ENCODE measurements around the gene KPNA6. TPM values are rescaled to one million over a fixed set of nuclear protein-coding genes. Genes with fewer than 3 reads are reported as not detected.
A peak's percentile ranks its signal among the peaks of the same experiment; 100 is the strongest.

The KPNA6 gene
- total RNA-seq, 2 experiments from 2014 or later: 59.6 to 82.8 TPM

DNA sequence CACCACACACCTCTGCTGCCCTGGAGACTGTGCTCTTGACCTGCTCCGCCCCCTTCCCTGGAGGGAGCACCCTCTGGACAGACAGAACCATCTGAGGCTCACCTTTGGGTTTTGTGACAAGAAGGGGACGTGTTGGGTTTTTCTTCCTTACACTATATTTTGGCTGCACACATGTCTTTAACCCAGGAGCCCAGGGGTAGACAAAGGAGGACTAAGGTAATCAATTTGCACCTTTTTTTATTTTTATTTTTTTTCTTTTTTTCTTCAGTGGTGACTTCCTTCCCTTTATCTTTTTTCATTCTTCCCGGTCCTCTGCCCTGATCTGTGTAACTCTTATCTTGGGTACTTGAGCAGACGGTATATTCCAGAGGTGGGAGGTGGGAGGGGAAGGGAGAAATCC is 63.1 kb downstream of the KPNA6 start:
- peaks cover 37% of the 10 kb centered on the region for H3K36me3 Mint-ChIP-seq
- no peaks in the 10 kb centered on the region for H3K9me3 Mint-ChIP-seq (ENCODE audit: low read depth)
- no peak for ATAC-seq
- no peaks in the 10 kb centered on the region for H3K27me3 Mint-ChIP-seq
- DNase-seq: no peak
- no peak overlapping the region for H3K4me3 Mint-ChIP-seq
- H3K4me1 Mint-ChIP-seq: peaks cover 13% of the 10 kb centered on the region
- H3K27ac Mint-ChIP-seq: no peak overlapping the region
- CTCF ChIA-PET: no interaction called here

DNA sequence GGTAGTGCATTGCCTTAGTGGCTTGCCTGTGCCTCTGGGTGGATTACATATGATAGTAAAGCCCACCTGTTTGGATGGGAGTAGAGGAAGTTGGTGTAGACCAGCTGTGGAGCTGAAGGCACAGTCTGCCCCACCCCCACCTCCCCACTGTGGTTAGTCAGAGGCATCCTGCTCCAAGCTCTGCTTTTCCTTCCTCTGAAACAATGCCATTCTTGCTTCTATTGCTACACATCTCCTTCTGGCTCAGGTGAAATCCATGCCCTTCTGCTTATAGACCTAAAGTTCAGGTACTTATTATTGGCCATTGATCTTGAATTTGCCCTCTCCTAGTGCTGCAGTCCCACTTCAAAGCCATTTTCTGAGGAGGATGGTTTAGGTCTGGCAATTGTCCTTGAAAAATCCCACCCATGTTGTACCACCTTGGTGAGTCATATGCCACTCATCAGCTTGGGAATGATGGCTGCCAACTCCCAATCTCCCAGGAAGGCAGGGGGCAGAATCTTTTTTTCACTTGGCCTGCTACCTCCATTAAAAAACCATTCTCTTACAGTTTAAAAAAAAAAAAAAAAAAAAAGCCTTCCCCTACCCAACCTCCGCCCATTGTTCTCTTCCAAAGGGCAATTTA is 64.9 kb downstream of the KPNA6 start:
- H3K9me3 Mint-ChIP-seq (ENCODE audit: low read depth): no peaks in the 10 kb centered on the region
- ATAC-seq: no peak
- peaks cover 13% of the 10 kb centered on the region for H3K4me1 Mint-ChIP-seq

GRCh38 chr1:32178380-32179192 is 70.7 kb downstream of the KPNA6 start:
- Mint-ChIP-seq H3K4me1 (peaks cover 30% of the 10 kb centered on the region), H3K27me3 (no peaks in the 10 kb centered on the region), H3K9me3 (ENCODE audit: low read depth) (no peaks in the 10 kb centered on the region), H3K27ac (peak overlapping the region; percentile 98), H3K4me3 (peak overlapping the region; percentile 81), H3K36me3 (peaks cover 32% of the 10 kb centered on the region)
- ATAC-seq (no peak), DNase-seq (no peak)
- CTCF ChIA-PET: interaction anchor here (0.7 to 3.5 kb wide), 8 partner anchors 16 to 287 kb away, joined by 3 to 18 read pairs (median 10); partner anchors contain the start of genes CCDC28B, HDAC1, KPNA6 and TMEM39B

More for the DNA sequence above, 64.9 kb downstream of the KPNA6 start:
- CTCF ChIA-PET: interaction anchor here (0.6 to 1.3 kb wide), 4 partner anchors 16 to 63 kb away, joined by 3 read pairs; no protein-coding TSS in a partner anchor
- no peak overlapping the region for H3K27ac Mint-ChIP-seq
- H3K4me3 Mint-ChIP-seq: no peak overlapping the region
- H3K27me3 Mint-ChIP-seq: no peaks in the 10 kb centered on the region
- no peak for DNase-seq
- H3K36me3 Mint-ChIP-seq: peaks cover 33% of the 10 kb centered on the region

DNA sequence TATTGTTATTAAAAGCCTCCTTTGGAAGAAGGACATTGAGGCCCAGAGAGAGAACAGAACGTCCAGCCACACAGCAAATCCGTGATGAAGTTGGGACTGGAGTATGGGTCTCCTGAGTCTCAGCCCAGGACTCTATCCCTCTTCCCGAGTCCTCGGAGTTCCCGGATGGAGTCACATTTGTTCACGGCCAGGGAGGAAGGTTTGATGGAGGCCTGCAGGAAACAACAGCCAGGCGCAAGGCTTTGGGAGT is 71.3 kb downstream of the KPNA6 start:
- CTCF ChIA-PET: interaction anchor here (0.7 to 3.5 kb wide), 9 partner anchors 15 to 287 kb away, joined by 3 to 18 read pairs (median 8); partner anchors contain the start of genes CCDC28B, HDAC1, KPNA6 and LCK
- Mint-ChIP-seq H3K27me3 (no peaks in the 10 kb centered on the region), H3K4me1 (peaks cover 36% of the 10 kb centered on the region), H3K36me3 (peaks cover 37% of the 10 kb centered on the region), H3K9me3 (ENCODE audit: low read depth) (no peaks in the 10 kb centered on the region), H3K4me3 (peak overlapping the region; percentile 81), H3K27ac (peak overlapping the region; percentile 98)
- no peak for DNase-seq
- ATAC-seq: no peak

DNA sequence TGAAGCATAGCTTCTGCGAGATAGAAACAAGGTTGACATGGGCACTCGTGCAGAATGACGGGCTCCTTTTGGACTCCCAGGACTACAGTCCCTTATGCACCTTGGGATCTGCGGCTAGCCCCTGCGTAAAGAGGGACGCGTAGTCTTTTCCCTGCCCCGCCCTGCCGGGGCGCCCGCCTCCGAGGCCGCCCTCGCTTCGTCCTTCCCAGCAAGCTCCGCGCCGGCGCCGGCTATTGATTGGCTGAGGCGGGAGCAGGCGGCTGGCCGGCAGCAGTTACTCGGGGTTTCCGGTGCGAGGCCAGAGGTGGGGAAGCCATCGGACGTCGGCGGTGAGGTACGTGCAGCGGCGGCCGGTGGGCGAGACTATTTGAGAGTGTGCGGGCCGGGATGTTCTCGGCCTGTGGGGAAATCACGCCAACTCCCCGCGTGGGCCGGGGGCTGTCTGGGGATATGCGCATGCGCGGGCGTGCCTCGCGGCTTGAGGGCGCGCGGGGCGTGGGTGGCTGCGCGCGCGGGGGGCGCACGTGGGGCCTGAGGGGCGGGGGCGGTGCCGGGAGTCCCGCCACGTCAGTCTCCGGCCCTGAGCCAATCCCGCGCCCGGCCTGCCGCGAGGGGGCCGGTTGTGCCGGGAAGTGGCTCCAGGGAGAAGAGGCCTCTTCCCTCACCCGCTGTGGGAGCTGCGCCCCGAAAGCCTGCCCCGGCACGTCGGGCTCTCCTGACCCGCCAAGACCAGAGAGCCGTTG is 71.8 kb downstream of the KPNA6 start, which contains the start of gene TXLNA:
Gene TXLNA, plus strand, starts transcription at position 233 of the 743 bp plus-strand sequence. CDS start 671 bp downstream, outside the sequence.
- H3K27me3 Mint-ChIP-seq: no peaks in the 10 kb centered on the region
- peak; percentile 95 for DNase-seq
- H3K9me3 Mint-ChIP-seq (ENCODE audit: low read depth): no peaks in the 10 kb centered on the region
- peak within 1 kb of the TSS; percentile 98 for H3K27ac Mint-ChIP-seq
- CTCF ChIA-PET: interaction anchor here (0.7 to 3.5 kb wide), 9 partner anchors 15 to 288 kb away, joined by 3 to 18 read pairs (median 8); partner anchors contain the start of genes CCDC28B, HDAC1, KPNA6 and LCK
- peak; percentile 91 for ATAC-seq
- H3K4me3 Mint-ChIP-seq: peak within 1 kb of the TSS; percentile 81
- peaks cover 40% of the 10 kb centered on the region for H3K36me3 Mint-ChIP-seq
- peaks cover 41% of the 10 kb centered on the region for H3K4me1 Mint-ChIP-seq

DNA sequence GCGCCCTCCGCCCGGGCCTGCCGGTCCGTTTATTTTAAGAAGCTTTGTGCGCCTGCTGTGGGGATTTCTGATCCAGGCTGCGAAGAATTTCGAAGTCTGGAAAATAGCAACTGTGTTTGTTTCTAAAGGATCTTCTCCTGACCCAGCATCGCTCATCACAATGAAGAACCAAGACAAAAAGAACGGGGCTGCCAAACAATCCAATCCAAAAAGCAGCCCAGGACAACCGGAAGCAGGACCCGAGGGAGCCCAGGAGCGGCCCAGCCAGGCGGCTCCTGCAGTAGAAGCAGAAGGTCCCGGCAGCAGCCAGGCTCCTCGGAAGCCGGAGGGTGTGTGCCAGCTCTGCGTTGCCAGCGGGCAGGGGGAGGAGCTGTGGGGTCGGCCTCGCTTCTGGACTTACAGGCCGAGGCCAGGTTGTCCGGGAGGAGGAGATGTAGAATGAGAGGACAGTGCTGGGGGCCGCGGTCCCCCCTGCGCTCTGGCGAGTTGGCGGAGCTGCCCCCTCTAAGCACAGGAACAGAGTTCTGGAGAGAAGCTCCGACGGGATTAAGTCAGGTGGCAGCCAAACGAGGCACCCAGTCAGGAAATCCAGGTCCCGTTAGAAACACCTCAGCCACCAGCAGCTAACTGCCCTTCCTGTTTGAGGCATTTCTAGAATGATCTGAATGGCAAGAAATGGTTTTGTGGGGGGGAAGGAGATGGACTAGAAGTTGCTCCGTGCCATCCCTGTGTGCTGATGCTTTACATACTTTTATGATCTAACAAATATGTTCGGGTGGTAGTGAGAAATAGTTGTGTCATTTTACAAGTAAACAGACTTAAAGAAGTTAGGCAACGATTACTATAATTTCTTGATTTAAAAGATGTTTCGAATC is 72.6 kb downstream of the KPNA6 start:
- H3K27me3 Mint-ChIP-seq: no peaks in the 10 kb centered on the region
- CTCF ChIA-PET: interaction anchor here (1.6 to 3.5 kb wide), 6 partner anchors 21 to 108 kb away, joined by 4 to 18 read pairs (median 12); partner anchors contain the start of genes CCDC28B, KPNA6, LCK and TMEM39B
- no peaks in the 10 kb centered on the region for H3K9me3 Mint-ChIP-seq (ENCODE audit: low read depth)
- peaks cover 46% of the 10 kb centered on the region for H3K4me1 Mint-ChIP-seq
- peak overlapping the region; percentile 94 for H3K27ac Mint-ChIP-seq
- DNase-seq: peak; percentile 69
- peak; percentile 14 for ATAC-seq
- H3K36me3 Mint-ChIP-seq: peaks cover 46% of the 10 kb centered on the region
- peak overlapping the region; percentile 81 for H3K4me3 Mint-ChIP-seq

DNA sequence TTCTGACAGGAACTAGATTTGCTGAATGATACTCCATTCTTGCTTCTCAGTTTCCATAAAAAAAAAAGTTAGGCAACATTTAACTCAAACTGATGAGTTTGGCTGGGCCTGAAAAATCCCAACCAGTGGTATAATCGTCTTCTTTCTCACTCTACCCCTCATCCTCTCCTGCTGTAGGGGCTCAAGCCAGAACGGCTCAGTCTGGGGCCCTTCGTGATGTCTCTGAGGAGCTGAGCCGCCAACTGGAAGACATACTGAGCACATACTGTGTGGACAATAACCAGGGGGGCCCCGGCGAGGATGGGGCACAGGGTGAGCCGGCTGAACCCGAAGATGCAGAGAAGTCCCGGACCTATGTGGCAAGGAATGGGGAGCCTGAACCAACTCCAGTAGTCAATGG is 73.2 kb downstream of the KPNA6 start:
- H3K27me3 Mint-ChIP-seq: no peaks in the 10 kb centered on the region
- CTCF ChIA-PET: interaction anchor here (1.2 to 3.5 kb wide), 5 partner anchors 20 to 108 kb away, joined by 3 to 18 read pairs (median 14); partner anchors contain the start of genes CCDC28B, KPNA6 and TMEM39B
- no peak for ATAC-seq

DNA sequence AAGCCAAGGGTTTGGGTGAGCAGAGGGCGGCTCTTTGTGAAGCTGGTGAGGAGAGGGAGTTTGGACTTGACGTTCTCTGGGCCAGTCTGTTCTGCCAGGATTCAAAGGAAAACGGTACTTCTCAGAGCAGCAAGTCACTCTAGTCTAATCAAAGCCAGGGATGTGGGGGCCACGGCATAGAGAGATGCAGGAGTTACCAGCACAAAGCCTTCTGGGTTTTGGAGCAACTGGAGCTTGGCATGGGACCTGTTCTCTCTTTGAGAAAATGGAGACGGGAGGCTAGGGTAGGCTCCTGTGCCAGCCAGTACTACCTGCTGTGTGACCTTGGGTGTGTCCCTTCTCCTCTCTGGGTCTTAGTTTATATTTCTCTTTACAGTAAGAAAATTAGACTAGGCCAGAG is 73.7 kb downstream of the KPNA6 start:
- ATAC-seq (no peak), DNase-seq (no peak)
- H3K4me3 Mint-ChIP-seq: peak overlapping the region; percentile 81
- H3K9me3 Mint-ChIP-seq (ENCODE audit: low read depth): no peaks in the 10 kb centered on the region
- peaks cover 52% of the 10 kb centered on the region for H3K36me3 Mint-ChIP-seq
- no peaks in the 10 kb centered on the region for H3K27me3 Mint-ChIP-seq
- CTCF ChIA-PET: interaction anchor here (1.0 to 3.5 kb wide), 6 partner anchors 12 to 109 kb away, joined by 3 to 18 read pairs (median 11); partner anchors contain the start of genes CCDC28B, KPNA6 and TMEM39B
- peak overlapping the region; percentile 94 for H3K27ac Mint-ChIP-seq
- H3K4me1 Mint-ChIP-seq: peaks cover 55% of the 10 kb centered on the region

More for the DNA sequence above, 73.2 kb downstream of the KPNA6 start:
- H3K4me3 Mint-ChIP-seq: peak overlapping the region; percentile 81
- no peaks in the 10 kb centered on the region for H3K9me3 Mint-ChIP-seq (ENCODE audit: low read depth)
- DNase-seq: no peak
- H3K36me3 Mint-ChIP-seq: peaks cover 47% of the 10 kb centered on the region
- peaks cover 50% of the 10 kb centered on the region for H3K4me1 Mint-ChIP-seq
- H3K27ac Mint-ChIP-seq: peak overlapping the region; percentile 94

- no peaks in the 10 kb centered on the region for H3K27me3 Mint-ChIP-seq
- peaks cover 54% of the 10 kb centered on the region for H3K36me3 Mint-ChIP-seq
- H3K4me3 Mint-ChIP-seq: peak overlapping the region; percentile 81
- H3K27ac Mint-ChIP-seq: peak overlapping the region; percentile 94
- CTCF ChIA-PET: interaction anchor here (1.0 to 3.5 kb wide), 3 partner anchors 11 to 66 kb away, joined by 3 to 18 read pairs (median 3); no protein-coding TSS in a partner anchor
- peaks cover 57% of the 10 kb centered on the region for H3K4me1 Mint-ChIP-seq
- H3K9me3 Mint-ChIP-seq (ENCODE audit: low read depth): no peaks in the 10 kb centered on the region
- no peak for DNase-seq
- ATAC-seq: no peak
Measured at GRCh38 chr1:32182060-32182459, 74.2 kb downstream of the KPNA6 start.

GRCh38 chr1:32184650-32185049 is 76.8 kb downstream of the KPNA6 start:
- CTCF ChIA-PET: interaction anchor here (1.1 to 1.2 kb wide), 2 partner anchors 16 to 56 kb away, joined by 3 to 4 read pairs; no protein-coding TSS in a partner anchor
- H3K4me1 Mint-ChIP-seq: peaks cover 56% of the 10 kb centered on the region
- no peak for DNase-seq
- H3K27ac Mint-ChIP-seq: peak overlapping the region; percentile 57
- H3K27me3 Mint-ChIP-seq: no peaks in the 10 kb centered on the region
- H3K9me3 Mint-ChIP-seq (ENCODE audit: low read depth): no peaks in the 10 kb centered on the region
- H3K4me3 Mint-ChIP-seq: no peak overlapping the region
- peaks cover 70% of the 10 kb centered on the region for H3K36me3 Mint-ChIP-seq
- no peak for ATAC-seq

DNA sequence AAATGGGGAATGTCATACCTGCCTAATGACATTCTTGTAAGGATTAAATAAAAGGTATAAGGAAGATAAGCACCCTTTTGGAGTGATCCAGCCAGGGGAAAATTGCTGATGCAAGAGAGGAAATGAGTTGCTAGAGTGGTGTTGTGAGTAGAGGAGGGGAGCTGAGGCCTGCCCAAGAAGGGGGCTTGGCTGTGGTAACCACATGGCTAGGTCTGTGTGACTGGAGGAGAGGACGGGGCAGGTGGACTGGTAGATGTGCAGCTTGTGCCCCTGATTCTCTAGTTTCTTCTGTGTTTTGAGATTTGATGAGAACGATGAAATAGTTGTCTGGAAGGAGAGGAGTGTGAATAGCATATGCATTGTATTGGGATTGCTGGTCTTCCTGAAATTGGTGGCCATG is 78.2 kb downstream of the KPNA6 start:
- CTCF ChIA-PET: interaction anchor here (0.6 to 1.7 kb wide), 6 partner anchors 9 to 377 kb away, joined by 3 to 4 read pairs (median 4); no protein-coding TSS in a partner anchor
- peaks cover 53% of the 10 kb centered on the region for H3K4me1 Mint-ChIP-seq
- H3K4me3 Mint-ChIP-seq: peak overlapping the region; percentile 31
- H3K36me3 Mint-ChIP-seq: peaks cover 70% of the 10 kb centered on the region
- peak overlapping the region; percentile 88 for H3K27ac Mint-ChIP-seq
- DNase-seq: no peak
- H3K9me3 Mint-ChIP-seq (ENCODE audit: low read depth): no peaks in the 10 kb centered on the region
- no peak for ATAC-seq
- no peaks in the 10 kb centered on the region for H3K27me3 Mint-ChIP-seq

DNA sequence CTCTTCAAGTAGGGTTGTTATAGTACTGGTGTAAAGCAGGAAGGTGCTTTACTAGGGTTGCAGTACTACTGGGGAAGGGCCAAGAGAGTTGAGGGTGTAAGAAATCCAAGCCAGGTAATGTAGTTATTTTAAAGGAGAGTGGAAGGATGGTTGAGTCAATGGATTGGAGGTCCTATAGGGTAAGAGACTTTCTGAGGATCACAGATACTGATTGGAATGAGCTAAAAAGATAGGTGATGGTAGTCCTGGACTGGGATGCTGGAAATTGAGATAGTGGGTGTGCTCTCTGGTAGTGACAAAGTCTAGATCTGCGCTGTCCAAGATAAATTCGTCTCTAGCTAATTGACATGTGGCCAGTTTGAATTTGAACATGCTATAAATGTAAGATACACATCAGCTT is 78.6 kb downstream of the KPNA6 start:
- Mint-ChIP-seq H3K27me3 (no peaks in the 10 kb centered on the region), H3K9me3 (ENCODE audit: low read depth) (no peaks in the 10 kb centered on the region), H3K27ac (peak overlapping the region; percentile 88), H3K36me3 (peaks cover 69% of the 10 kb centered on the region), H3K4me3 (no peak overlapping the region), H3K4me1 (peaks cover 49% of the 10 kb centered on the region)
- DNase-seq (no peak), ATAC-seq (no peak)
- CTCF ChIA-PET: interaction anchor here (0.6 to 1.7 kb wide), 5 partner anchors 8 to 273 kb away, joined by 3 to 4 read pairs (median 4); no protein-coding TSS in a partner anchor

Measured in activated CD8-positive, alpha-beta memory T cell treated with anti-CD3 and anti-CD28 coated beads, Interleukin-2, amount 10 ng/mL, durations not matched to agents 7 days and 5 days (primary cell).